HG03378 (cell line): ENCODE measurements around the gene ROPN1B.

Experiments used
- ATAC-seq: cut with Tn5 transposase; IDR thresholded peaks from one replicate; pipeline ENCODE4 v1.9.1; 2021; ENCODE audit warnings: mild to moderate bottlenecking, moderate library complexity; ENCODE audit not compliant: unreplicated experiment

Gene ROPN1B

DNA sequence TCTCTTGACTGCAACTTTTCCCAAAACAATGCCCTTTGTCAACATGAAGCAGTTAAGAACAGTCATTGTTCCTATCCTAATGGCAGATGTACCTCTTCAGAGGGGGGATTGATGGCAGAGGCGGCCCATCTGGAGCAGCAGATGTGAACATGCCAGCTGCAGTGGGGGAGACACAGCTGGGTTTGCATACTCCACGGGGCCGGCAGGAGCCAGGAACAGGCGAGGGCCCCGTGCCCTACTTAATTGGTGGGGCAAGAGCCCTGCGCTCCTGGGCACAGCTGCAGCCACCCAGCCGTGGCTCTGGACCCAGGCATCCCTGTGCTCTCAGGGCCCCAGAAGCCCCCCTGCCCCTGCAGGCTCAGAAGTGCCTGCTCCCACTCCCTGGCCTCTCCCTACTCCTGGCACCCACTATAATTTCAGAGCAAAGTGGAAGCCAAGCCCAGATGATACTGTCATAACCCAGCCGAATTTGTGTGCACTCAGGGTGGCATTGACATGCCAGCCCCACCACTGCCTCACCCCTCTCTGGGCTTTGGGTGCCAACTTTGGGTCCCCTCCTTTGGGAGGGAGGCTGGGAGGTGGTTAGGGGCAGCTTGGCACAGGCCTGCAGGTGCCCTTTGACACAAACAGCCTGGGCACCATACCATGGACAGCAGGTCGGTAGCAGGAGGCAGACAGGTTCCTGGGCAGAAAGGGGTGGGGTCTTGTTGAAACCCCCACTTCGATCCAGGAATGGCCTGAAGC lies 34.6 kb downstream of the ROPN1B start:
- ATAC-seq, result no peak

DNA sequence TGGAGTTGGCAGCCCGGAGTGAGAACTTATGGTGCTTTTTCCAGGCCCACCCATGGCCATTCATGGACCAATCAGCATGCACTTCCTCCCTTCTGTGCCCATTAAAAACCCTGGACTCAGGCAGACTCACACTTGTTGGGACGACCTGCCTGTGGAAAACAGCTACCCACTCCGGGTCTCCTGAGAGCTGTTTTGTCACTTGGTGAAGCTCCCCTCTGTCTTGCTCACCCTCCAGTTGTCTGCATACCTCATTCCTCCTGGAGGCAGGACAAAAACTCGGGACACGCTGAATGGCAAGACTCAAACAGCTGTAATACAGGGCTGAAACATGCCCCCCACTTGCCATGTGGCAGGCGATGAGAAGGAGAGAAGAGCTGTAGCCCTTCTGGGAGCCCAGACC lies 35.2 kb downstream of the ROPN1B start:
- ATAC-seq, result no peak

DNA sequence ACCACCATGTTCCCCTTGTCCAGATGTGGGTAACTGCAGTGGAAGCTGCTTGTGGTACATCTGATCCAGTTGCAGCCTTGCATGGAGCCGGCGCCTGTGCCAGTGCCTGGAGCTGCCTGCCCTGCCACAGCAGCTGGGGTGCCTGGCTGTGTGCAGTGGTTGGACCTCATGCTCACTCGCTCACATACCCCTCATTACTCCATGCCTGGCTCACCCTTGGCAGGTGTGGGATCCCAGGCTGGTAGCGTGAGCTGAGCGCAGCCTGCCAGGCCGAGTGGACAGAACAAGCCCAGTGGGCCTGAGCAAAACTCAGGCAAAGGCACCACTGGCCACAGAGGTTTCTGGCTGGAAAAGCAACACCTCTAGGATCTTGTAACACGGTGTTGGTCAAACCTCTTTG lies 35.7 kb downstream of the ROPN1B start:
- ATAC-seq, result no peak

DNA sequence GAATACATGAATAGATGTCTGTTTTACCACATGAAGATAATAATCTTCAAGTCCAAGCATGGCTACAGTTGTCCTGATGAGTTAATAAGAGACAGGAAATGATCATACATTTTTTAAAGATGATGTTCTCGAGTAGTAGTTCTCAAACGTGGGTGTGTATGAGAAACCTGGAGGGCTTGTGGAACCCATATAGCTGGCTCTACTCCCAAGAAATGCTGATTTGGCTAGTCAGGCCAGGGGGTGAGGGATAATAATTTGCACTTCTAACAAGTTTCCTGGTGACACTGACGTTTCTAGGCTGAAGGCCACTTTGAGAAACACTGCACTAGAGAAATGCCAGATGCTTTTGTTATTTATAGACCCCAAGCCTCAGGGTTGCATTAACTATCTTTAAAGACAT lies 37.0 kb downstream of the ROPN1B start:
- ATAC-seq, result no peak

DNA sequence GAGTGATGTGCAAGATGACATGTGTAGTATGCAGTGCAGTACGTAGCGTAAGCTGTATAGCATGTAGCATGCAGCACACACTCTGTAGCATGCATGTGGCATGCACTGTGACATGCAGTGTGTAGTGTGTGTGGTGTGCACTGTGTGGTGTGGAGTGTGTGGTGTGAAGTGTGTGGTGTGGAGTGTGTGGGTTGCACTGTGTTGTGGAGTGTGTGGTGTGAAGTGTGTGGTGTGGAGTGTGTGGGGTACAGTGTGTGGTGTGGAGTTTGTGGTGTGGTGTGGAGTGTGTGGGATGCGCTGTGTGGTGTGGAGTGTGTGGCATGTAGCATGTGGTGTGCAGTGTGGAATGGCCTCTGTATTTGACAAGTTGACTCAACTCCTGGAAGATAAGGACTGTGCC lies 39.2 kb downstream of the ROPN1B start:
- no peak for ATAC-seq

DNA sequence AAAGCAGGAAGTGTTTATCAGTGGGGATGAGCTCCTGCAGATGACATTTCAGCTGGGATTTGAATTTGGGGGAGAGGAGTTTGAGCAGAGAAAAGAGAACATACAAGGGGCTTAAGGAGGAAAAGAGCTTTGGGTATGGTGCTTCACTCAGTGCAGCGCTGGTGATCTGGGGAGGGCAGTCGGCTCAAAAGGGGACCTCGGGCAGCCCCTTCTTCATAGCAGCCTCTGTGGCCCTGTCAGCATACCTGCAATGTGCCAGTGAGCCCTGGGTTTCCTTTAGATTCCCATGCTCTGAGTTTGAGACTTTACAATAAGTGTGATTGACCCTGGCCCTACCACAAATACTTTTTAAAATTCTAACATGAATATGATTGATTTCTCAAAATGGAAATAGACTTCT lies 40.2 kb downstream of the ROPN1B start:
- no peak for ATAC-seq

DNA sequence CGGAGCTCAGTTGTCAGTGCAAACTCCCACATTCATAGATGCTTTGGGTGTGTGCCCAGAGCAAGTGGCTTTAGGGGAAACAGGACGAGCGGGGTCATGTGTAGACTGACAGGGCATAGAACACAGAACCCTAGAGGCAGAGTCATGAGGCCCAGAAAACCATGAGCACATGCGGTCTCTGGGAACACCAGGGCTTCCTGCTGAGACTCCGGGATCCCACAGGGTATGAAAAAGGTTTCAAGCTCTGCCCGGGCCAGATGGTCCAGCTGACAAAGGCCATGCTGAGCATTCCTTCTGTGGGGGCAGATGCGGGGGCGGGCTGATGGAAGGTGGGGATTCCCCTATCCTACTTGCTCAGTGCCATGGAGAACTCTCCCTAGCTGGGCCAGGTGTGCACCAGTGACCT lies 44.8 kb downstream of the ROPN1B start:
- no peak for ATAC-seq

DNA sequence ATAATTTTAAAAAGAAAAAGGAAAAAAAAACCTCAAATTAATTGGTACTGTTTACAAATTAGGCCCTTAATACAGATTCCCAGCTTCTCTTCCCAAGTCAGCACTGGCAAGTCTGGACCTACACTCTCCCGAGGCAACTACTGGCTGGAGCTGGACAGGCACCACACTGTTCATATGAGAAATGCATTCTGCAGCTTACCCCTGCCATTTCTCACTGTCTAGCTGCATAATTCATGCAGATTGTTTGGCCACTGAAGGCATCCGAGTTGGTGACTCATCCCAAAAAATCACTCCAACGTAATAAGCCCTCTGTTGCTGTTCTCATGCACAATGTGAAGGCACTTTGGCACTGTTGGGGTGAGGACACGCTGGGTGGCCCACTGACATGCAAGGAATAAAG lies 45.3 kb downstream of the ROPN1B start:
- no peak for ATAC-seq

DNA sequence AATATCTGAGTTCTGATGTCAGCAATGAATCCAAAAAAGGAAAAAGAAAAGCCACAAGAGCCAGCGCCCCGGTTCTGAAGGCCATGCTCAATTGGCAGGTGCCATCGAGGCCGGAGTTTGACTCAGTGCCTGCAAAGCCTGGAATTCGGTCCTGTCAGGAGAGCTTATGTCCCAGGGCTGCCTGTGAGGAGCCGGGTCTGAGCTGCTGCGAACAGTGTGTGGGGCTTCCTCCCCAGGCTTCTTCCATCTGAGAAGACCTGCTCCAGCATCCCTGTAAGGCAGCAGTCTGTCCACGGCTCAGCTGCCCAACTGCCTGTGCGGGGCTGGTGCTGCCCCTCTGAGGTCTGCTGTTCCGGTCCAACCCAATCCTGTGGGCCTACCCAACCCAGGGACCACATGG lies 46.1 kb downstream of the ROPN1B start:
- ATAC-seq, result no peak

DNA sequence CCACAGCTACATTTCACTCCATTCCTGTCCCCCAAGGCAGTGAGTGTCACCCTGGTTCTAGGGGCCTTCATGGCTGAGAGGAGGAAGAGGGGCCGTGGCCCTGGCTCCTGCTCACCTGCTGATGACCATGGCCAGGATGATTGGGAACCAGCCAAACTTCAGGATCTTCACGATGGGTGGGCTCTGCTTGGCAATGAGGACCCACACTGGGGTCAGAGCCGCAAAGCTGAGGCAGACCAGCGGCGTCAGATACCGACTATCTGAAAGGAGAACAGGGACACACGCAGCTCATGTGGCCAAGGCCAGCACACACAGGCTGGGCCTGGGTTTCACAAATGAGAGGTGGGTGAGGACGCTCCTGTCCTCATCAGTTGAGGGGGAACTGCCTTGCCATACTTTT lies 47.6 kb downstream of the ROPN1B start:
- ATAC-seq, result no peak

DNA sequence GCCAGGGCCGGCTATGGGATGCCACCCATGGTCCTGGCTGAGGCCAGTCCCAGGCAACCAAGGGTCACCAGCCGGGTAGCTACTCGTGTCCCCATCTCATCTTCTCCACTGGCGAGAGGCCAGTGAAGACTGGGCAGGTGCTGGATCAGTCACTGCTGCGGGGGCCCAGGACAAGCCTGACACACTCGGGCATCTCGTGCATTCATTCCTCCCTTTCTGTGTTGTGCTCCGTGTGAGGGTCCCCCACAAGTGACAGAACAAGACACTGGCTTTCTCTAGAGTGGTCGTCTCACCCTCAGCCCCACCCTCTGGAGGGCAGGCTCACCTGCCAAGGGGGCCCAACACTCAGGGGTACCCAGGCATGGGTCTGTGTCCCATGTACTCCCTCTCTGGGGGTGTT lies 48.4 kb downstream of the ROPN1B start:
- ATAC-seq, result no peak

DNA sequence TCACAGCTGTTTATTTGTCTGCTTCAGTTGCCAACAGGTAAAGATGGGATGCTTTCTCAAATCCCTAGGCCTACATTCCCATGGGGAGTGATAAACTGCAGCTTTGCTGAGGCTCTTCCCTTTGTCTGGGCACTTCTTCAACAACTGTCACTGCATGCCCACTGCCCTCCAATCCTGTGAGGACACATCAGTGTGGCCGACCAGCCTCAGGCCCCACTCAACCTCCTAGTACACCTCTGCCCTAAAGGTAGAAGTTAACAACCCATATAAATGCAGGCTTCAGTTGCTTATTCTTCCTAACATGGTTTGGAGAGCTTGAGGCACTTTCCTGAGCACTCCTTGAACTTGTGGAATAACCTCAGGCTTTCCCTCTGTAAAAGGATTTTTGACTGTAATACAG lies 49.6 kb downstream of the ROPN1B start:
- ATAC-seq, result no peak

DNA sequence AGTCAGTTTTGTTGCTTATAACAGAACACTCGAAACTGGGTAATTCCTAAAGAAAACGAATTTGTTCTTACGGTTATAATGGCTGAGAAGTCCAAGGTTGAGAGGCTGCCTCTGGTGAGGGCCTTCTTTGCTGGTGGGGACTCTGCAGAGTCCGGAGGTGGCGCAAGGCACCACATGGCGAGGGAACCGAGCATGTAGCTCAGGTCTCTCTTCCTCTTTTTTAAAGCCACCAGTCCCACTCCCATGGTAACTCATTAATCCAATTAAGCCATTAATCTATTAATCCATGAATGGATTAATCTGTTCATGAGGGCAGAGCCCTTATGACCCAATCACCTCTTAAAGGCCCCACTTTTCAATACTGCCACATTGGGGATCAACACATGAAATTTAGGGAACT lies 50.0 kb downstream of the ROPN1B start:
- ATAC-seq, result no peak

DNA sequence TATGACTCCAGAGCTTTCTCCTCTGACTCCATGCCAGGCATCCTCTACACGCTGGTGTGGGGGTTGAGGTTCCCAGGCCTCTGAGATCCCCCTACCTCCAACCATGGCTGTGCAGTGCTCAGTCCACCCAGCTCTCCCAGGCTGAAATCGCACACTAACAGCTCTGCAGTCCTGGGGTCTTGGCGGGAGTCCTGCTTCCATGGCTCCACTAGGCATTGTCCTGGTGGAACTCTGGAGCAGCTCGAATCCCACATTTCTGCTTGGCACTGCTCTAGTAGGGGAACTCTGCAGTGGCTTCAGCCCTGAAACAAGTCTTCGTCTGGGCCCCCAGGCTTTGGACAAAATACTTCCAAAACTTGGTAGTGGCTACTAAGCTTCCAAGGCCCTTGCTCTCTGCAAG lies 50.7 kb downstream of the ROPN1B start:
- no peak for ATAC-seq

DNA sequence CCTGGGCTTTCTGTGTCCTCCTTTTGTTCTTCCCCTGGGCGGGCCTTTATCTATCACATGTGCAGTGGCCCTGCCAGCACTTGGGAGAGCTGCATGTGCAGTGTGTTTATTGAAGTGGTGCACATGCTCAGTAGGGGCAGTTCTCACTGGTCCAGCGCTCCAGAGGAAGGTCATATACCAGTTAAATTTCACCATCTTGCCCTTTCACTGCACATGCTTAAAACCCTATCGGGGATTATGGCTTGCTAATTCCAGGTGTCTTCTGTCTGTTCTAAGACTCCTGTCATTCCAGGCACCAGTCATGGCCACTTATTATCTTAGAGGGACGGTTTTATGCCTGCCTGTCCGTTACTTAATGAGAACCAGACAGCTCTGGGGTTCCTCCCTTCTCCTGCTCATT lies 52.2 kb downstream of the ROPN1B start:
- no peak for ATAC-seq

DNA sequence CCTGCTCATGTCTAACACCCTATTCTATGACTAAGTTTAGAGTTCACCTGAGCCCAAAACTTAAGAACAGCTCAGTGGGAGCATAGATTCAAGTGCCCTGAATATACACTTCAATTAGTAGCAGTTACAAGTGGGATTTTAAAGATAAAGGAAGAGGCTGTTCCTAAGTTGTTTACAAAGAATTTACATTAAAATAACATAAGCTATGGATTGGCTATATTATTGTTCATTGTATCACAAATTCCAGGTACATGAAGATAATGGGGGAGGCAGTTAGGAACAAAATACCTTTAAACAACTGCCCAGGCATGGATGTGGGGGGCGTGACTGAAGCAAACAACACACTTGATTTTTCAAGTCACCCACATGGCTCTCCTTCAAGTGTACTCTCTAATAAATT lies 52.7 kb downstream of the ROPN1B start:
- no peak for ATAC-seq

DNA sequence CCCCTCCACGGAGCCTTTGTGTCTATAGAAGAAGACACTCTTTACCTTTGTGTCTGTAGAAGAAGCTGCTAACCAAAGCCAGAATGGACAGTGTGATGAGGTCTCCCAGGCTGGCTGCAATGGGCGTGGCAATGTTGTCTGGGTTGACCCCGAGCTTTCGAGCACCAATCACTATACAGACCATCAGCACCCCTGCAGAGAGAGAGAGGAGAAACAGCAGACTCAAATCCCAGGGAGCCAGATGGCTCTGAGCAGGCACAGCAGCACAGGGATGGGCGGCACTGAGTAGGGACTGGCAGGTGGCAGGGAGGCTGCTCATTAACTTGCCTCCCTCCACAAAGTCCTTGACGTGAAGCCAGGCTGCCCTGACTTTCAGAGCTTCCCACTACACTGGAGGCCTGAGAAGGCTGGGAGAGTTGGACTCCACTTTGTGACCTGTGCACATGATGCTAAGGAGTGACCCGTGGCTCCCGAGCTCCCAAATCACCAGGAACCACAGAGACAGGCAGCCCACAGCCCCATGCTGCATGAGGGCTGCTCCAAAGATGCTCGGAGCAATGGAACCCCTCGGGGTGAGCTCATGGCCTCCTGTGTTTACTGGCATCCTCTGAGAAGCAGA lies 53.9 kb downstream of the ROPN1B start:
- ATAC-seq, result no peak

DNA sequence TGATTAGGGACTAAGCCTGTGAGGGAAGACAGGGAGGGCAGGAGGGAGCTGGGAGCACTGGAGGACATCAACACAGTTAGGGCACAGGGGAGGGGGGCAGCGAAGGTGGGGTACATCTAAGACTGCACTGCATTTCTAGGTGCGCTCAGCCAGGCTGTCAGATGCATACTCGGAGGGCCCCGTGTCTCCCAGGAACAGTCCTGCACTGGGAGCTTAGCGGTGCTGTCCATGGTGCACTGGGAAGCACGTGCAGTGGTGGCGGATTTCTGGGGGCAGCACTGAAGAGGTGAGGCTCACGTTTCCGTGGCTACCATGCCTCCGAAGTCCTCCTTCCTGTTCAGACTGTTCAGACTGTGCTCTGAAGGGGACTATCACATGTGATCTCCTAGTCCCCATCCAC lies 54.4 kb downstream of the ROPN1B start:
- ATAC-seq, result no peak

DNA sequence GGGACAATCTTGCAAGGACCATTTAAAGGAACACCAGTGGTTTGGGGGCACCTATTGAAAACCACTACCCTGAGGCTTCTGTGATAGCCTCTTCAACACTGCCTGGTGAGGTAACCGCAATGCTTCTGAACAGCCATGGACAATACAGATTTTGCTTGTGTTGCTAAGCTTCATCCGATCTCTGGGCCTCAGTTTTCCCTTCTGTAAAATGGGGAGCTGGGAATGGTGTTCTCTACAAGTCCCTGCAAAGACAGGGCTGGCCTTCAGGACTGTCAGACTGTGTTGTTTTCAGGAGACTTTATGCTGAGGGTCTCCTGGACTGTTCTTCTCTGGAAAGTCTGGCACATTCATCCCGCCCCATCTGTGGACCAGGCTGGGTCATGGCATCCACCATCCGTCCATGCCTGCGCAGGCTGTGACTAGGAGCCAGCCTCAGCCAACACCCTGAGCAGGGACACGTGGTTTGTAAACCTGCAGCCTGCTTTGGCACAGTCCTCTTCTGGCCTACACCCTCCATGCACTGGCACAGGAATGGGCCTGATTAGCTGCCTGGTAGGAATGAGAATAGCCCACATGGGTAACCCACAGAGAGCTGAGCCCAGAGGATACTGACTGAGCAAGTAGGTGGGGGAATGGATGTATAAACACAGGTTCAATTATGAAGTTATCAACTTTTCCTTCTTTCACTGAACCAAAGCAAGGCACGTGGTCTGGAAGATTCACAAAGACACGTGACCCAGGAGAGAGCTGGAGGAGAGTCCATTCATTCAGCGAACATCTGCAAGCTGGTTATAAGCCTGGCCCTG lies 55.3 kb downstream of the ROPN1B start:
- ATAC-seq, result no peak

DNA sequence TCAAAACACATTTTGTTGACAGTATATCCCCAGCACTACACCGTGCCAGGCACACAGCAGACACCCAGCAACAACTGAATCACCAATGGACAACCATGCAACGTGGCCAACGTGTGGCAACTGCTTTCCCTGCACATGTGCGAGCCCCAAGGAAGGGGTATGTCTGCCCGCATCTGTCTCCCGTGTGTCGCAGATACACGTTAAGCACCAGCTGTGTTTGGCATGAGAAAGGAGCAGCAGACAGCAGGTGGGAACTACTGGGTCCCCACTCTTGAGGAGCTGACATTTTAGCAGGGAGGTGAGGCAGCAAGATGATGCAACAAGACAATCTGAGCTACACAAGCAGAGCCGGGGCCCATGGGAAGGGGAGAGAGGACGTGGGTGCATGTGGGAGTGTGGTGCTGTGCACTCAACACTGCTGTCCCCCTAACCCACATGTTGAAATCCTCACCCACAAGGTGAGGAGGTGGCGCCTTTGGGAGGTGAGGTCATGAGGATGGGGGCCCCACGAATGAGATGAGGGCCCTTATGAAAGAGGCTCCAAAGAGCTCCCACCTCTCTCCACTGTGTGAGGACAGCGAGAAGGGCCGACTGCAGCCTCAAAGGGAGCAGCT lies 56.2 kb downstream of the ROPN1B start:
- ATAC-seq, result no peak

DNA sequence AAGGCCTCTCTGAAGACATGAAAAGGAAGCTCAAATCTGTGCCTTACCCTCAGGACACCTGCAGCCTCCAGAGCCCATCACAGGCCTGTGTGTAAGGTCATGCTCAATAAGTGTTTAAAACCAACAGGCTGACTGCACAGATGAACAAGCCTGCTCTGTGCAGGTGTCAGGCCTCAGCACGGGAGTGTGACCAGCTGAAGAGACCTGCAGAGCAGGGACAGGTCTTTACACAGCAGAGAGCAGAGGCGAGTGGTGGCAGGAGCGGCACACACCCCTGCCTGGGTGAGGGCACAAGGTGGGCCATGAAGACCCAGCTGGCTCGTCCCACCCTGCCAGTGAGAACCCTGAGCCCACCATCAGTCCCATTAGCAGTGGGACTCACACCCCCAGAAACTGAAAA lies 56.9 kb downstream of the ROPN1B start:
- no peak for ATAC-seq

DNA sequence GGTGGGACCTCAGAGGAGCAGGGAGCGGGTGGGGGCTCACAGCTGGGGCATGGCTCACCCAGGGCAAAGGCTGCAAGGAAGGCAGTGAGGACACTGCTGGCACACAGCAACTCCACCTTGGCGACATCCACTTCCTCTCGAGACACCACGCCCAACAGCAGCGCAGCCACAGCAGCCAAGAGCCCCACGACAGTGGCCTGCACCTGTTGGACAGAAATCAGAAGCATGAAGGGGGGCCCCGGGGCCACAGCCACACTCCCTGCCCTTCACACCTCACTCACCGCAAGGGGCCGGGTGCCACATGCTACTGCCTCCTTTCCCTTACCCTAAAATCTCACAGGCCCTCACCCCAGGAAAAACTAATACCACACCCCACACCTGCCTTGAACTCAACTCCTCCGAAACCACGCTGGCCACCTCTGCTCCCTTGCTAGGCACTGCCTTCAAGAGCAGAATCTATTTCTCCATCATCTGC lies 57.3 kb downstream of the ROPN1B start:
- no peak for ATAC-seq
